ENCODE results near the gene PRKG1. TPM values are rescaled to one million over a fixed set of nuclear protein-coding genes. Genes with fewer than 3 reads are reported as not detected.

Gene PRKG1
- total and polyA plus RNA-seq, 2 donors from 2014 or later, result 3.6 to 14.8 TPM

DNA sequence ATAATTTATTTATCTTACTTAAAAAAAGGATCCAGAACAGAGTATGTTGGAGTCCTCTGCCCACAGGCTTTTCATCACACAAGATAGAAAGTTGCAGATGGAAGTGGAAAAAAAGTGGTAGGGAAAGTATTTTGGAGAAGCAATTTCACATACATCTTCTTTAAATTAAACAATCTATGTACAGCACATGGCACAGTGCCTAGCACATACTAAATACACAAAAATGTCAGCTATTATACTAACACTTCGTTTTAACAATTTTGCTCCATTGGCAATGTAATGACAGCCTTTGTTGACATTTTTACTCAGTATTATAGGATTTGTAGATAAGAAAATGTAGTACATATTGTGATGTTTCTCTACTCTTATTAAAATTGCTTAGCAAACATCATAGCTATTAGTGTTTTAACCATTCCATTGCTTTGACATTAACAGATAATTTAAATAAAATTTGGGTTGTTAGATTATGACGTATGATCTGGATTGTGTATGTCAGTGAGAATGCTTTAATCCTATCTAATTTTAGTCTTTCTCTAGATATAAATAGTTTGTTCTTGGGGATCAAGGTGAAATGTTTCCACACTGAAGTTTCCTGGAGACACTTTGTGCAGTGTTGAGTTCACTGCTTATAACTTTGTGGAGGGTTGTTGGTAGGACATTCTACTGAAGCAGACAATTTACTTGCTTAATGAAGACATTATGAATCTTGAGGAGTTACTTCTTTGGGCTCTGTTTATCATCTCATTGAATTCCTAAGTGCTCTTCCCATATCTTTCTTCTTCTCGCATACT is 1037.0 kb downstream of the PRKG1 start:
- H3K27me3 ChIP-seq (ENCODE audit: control insufficient read depth, insufficient read depth, low read length), result no peaks in the 10 kb centered on the region
- intact Hi-C loops (cut with DNase I), result no loop called here
- no peaks in the 10 kb centered on the region for H3K9me3 ChIP-seq (ENCODE audit: control insufficient read depth in 2 of 3, insufficient read depth in 1 of 3, low read length in 3 of 3)

GRCh38 chr10:52115823-52116222 is 1041.5 kb downstream of the PRKG1 start:
- no peak overlapping the region for H3K9ac ChIP-seq (ENCODE audit: low read length in 3 of 3)
- no peak for FAIRE-seq
- H3K4me1 ChIP-seq (ENCODE audit: control insufficient read depth in 2 of 3, insufficient read depth in 2 of 3, low read depth in 1 of 3, low read length in 3 of 3), result no peaks in the 10 kb centered on the region
- H3K9me3 ChIP-seq (ENCODE audit: control insufficient read depth in 2 of 3, insufficient read depth in 1 of 3, low read length in 3 of 3), result no peaks in the 10 kb centered on the region
- TF ChIP-seq, protein P1, sequence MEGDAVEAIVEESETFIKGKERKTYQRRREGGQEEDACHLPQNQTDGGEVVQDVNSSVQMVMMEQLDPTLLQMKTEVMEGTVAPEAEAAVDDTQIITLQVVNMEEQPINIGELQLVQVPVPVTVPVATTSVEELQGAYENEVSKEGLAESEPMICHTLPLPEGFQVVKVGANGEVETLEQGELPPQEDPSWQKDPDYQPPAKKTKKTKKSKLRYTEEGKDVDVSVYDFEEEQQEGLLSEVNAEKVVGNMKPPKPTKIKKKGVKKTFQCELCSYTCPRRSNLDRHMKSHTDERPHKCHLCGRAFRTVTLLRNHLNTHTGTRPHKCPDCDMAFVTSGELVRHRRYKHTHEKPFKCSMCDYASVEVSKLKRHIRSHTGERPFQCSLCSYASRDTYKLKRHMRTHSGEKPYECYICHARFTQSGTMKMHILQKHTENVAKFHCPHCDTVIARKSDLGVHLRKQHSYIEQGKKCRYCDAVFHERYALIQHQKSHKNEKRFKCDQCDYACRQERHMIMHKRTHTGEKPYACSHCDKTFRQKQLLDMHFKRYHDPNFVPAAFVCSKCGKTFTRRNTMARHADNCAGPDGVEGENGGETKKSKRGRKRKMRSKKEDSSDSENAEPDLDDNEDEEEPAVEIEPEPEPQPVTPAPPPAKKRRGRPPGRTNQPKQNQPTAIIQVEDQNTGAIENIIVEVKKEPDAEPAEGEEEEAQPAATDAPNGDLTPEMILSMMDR (IDR thresholded peaks at IDR 0.05; ENCODE audit: borderline replicate concordance, extremely low read depth, insufficient read depth), result no peak
- no peaks in the 10 kb centered on the region for H3K36me3 ChIP-seq (ENCODE audit: control insufficient read depth in 2 of 3, insufficient read depth in 3 of 3, low read length in 3 of 3)
- intact Hi-C loops (cut with DNase I), result no loop called here
- H3K27me3 ChIP-seq (ENCODE audit: control insufficient read depth, insufficient read depth, low read length), result no peaks in the 10 kb centered on the region
- no peak overlapping the region for H3K4me3 ChIP-seq (ENCODE audit: low read length in 3 of 3)
- no peak for DNase-seq
- no peak overlapping the region for H3K27ac ChIP-seq (ENCODE audit: low read depth in 2 of 2, low read length in 2 of 2)

More for the DNA sequence above, 1037.0 kb downstream of the PRKG1 start:
- no peak overlapping the region for H3K27ac ChIP-seq (ENCODE audit: low read depth in 2 of 2, low read length in 2 of 2)
- H3K9ac ChIP-seq (ENCODE audit: low read length in 3 of 3), result no peak overlapping the region
- no peak for FAIRE-seq
- no peaks in the 10 kb centered on the region for H3K36me3 ChIP-seq (ENCODE audit: control insufficient read depth in 2 of 3, insufficient read depth in 3 of 3, low read length in 3 of 3)
- TF ChIP-seq, protein P1 (IDR thresholded peaks at IDR 0.05; ENCODE audit: borderline replicate concordance, extremely low read depth, insufficient read depth), result no peak
- no peak for DNase-seq
- H3K4me3 ChIP-seq (ENCODE audit: low read length in 3 of 3), result no peak overlapping the region
- H3K4me1 ChIP-seq (ENCODE audit: control insufficient read depth in 2 of 3, insufficient read depth in 2 of 3, low read depth in 1 of 3, low read length in 3 of 3), result no peaks in the 10 kb centered on the region

GRCh38 chr10:52119507-52119906 is 1045.2 kb downstream of the PRKG1 start:
- Histone ChIP-seq H3K4me3 (ENCODE audit: low read length in 3 of 3) (no peak overlapping the region), H3K9me3 (ENCODE audit: control insufficient read depth in 2 of 3, insufficient read depth in 1 of 3, low read length in 3 of 3) (no peaks in the 10 kb centered on the region), H3K4me1 (ENCODE audit: control insufficient read depth in 2 of 3, insufficient read depth in 2 of 3, low read depth in 1 of 3, low read length in 3 of 3) (no peaks in the 10 kb centered on the region), H3K36me3 (ENCODE audit: control insufficient read depth in 2 of 3, insufficient read depth in 3 of 3, low read length in 3 of 3) (no peaks in the 10 kb centered on the region), H3K9ac (ENCODE audit: low read length in 3 of 3) (no peak overlapping the region), H3K27me3 (ENCODE audit: control insufficient read depth, insufficient read depth, low read length) (no peaks in the 10 kb centered on the region), H3K27ac (ENCODE audit: low read depth in 2 of 2, low read length in 2 of 2) (no peak overlapping the region)
- intact Hi-C loops (cut with DNase I), result no loop called here
- TF ChIP-seq, protein P1 (IDR thresholded peaks at IDR 0.05; ENCODE audit: borderline replicate concordance, extremely low read depth, insufficient read depth), result no peak
- DNase-seq (no peak), FAIRE-seq (no peak)
